HG03159 (cell line): ENCODE measurements around the gene AIP.

Source experiments
- ATAC-seq: cut with Tn5 transposase; IDR thresholded peaks from one replicate; pipeline ENCODE4 v1.9.1; 2021; ENCODE audit warnings: mild to moderate bottlenecking, moderate library complexity; ENCODE audit not compliant: unreplicated experiment

Gene AIP

GRCh38 chr11:67525275-67525976 lies 42.6 kb downstream of the AIP start:
- ATAC-seq: no peak

GRCh38 chr11:67528376-67528775 lies 45.5 kb downstream of the AIP start:
- ATAC-seq: no peak

- no peak for ATAC-seq
Measured at GRCh38 chr11:67530282-67530592, 47.4 kb downstream of the AIP start.

GRCh38 chr11:67532889-67533288 lies 50.1 kb downstream of the AIP start:
- ATAC-seq: no peak

- ATAC-seq: no peak
Measured at GRCh38 chr11:67534070-67534679, 51.3 kb downstream of the AIP start.

GRCh38 chr11:67535561-67535960 lies 52.7 kb downstream of the AIP start:
- no peak for ATAC-seq

- ATAC-seq: no peak
Measured at GRCh38 chr11:67538306-67538705, 55.5 kb downstream of the AIP start.

GRCh38 chr11:67538823-67539505 lies 56.1 kb downstream of the AIP start:
- no peak for ATAC-seq

- ATAC-seq: no peak
Measured at GRCh38 chr11:67539550-67539949, 56.7 kb downstream of the AIP start.
